Natural killer cell (primary cell): Measurements from ENCODE around the gene VWA1. TPM values are rescaled to one million over a fixed set of nuclear protein-coding genes. Genes with fewer than 3 reads are reported as not detected.
"Not testable (repeated sequence)": the region's sequence is repeated elsewhere in the genome, so short reads cannot be mapped to it uniquely, and the experiment has no call there.

Experiments
- ATAC-seq, 3 donors: fragments of 150-1000 bp in 2 of 3; fragments of 200-7000 bp in 1 of 3; cut with Tn5 transposase; 1 replicate in 1 of 3; 2 replicates in 2 of 3; pipeline ENCODE4 v1.10.0; 2021; ENCODE audit warnings: mild to moderate bottlenecking in 2 of 3, moderate library complexity in 2 of 3
- DNase-seq, 2 donors: peaks; one replicate each; pipeline versions ENCODE4 v3.0.0 to v3.0.0-alpha.2; 2013 to 2021; ENCODE audit warnings: mixed read lengths in 1 of 2
- H3K27ac ChIP-seq: one replicate; pipeline ENCODE4 v1.5.1; 2013; ENCODE audit warnings: mild to moderate bottlenecking, low read length
- H3K27me3 ChIP-seq: one replicate; pipeline ENCODE4 v1.6.1; 2013; ENCODE audit warnings: low read length; ENCODE audit not compliant: control insufficient read depth, insufficient read depth
- H3K36me3 ChIP-seq: one replicate; pipeline ENCODE4 v1.6.1; 2013; ENCODE audit warnings: low read length; ENCODE audit not compliant: control insufficient read depth, insufficient read depth
- H3K4me1 ChIP-seq: one replicate; pipeline ENCODE4 v1.6.1; 2013; ENCODE audit warnings: low read length; ENCODE audit not compliant: control insufficient read depth, insufficient read depth
- H3K4me3 ChIP-seq: one replicate; pipeline ENCODE4 v1.5.1; 2013; ENCODE audit warnings: low read length
- H3K9me3 ChIP-seq: one replicate; pipeline ENCODE4 v1.6.1; 2013; ENCODE audit warnings: low read length; ENCODE audit not compliant: control insufficient read depth, insufficient read depth
- H3K27ac Mint-ChIP-seq, 2 donors: one replicate each; pipeline ENCODE4 v1.8.0; 2022; ENCODE audit warnings: mild to moderate bottlenecking in 2 of 2, mixed read lengths in 2 of 2, moderate library complexity in 1 of 2
- H3K27me3 Mint-ChIP-seq, 2 donors: one replicate each; pipeline ENCODE4 v1.8.0; 2022; ENCODE audit warnings: low read depth in 2 of 2, mixed read lengths in 2 of 2
- H3K36me3 Mint-ChIP-seq: one replicate; pipeline ENCODE4 v1.8.0; 2022; ENCODE audit warnings: mixed read lengths
- H3K4me1 Mint-ChIP-seq, 2 donors: one replicate each; pipeline ENCODE4 v1.8.0; 2022; ENCODE audit warnings: mixed read lengths in 2 of 2
- H3K4me3 Mint-ChIP-seq: one replicate; pipeline ENCODE4 v1.8.0; 2022; ENCODE audit warnings: mild to moderate bottlenecking, moderate library complexity, mixed read lengths
- H3K9me3 Mint-ChIP-seq, 2 donors: one replicate each; pipeline ENCODE4 v1.8.0; 2022; ENCODE audit warnings: mixed read lengths in 2 of 2
- CTCF ChIP-seq: fragments of 200-600 bp; IDR thresholded peaks from one replicate; pipeline ENCODE4 v1.8.0; 2022; ENCODE audit warnings: antibody characterized with exemption
- WGBS: methylation state at CpG from one replicate; pipeline ENCODE4 v1.1.7; 2013; ENCODE audit warnings: missing lambda C conversion rate; ENCODE audit not compliant: insufficient coverage; 5-methylcytosine and 5-hydroxymethylcytosine counted together
- intact Hi-C: fragments of 100-400 bp; cut with micrococcal nuclease; formaldehyde crosslinking; loops from one replicate; pipeline ENCODE4 v1.14.2; 2022
- total RNA-seq, 4 donors: library from RNA; stranded (reverse); fragments of 120-200 nt in 1 of 4; gene quantifications; one replicate each; pipeline versions ENCODE4 v1.2.3 to v1.2.4, GENCODE V29; 2013 to 2022

VWA1 gene
- total RNA-seq, 3 donors from 2014 or later (not counting 1 experiment from before 2014, with no cell fraction given), result not detected

DNA sequence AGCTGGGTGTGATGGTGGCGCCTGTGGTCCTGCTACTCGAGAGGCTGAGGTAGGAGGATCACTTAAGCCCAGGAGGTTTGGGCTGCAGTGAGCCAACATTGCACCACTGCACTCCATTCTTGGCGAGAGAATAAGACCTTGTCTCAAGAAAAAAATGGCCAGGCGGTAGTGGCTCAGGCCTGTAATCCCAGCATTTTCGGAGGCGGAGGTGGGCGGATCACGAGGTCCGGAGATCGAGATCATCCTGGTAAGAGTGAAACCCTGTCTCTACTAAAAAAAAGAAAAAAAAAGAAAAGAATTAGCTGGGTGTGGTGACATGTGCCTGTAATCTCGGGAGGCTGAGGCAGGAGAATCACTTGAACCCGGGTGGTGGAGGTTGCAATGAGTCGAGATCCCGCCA lies 47.4 kb downstream of the VWA1 start:
- no peaks in the 10 kb centered on the region for H3K27me3 Mint-ChIP-seq
- H3K4me3 Mint-ChIP-seq, result no peak overlapping the region
- no peaks in the 10 kb centered on the region for H3K36me3 Mint-ChIP-seq
- no peaks in the 10 kb centered on the region for H3K9me3 ChIP-seq
- no peak for ATAC-seq
- H3K4me3 ChIP-seq, result no peak overlapping the region
- H3K27me3 ChIP-seq, result no peaks in the 10 kb centered on the region
- WGBS, result 99% methylated on average over 13 of the region's 14 CpGs
- H3K27ac ChIP-seq, result no peak overlapping the region
- no peak for DNase-seq
- peaks cover 0 to 6% of the 10 kb centered on the region in 2 donors for H3K4me1 Mint-ChIP-seq
- intact Hi-C loops, result no loop called here
- peaks cover 24% of the 10 kb centered on the region for H3K36me3 ChIP-seq
- H3K4me1 ChIP-seq, result no peaks in the 10 kb centered on the region
- H3K9me3 Mint-ChIP-seq, result no peaks in the 10 kb centered on the region
- TF ChIP-seq CTCF, result no peak
- no peak overlapping the region for H3K27ac Mint-ChIP-seq

DNA sequence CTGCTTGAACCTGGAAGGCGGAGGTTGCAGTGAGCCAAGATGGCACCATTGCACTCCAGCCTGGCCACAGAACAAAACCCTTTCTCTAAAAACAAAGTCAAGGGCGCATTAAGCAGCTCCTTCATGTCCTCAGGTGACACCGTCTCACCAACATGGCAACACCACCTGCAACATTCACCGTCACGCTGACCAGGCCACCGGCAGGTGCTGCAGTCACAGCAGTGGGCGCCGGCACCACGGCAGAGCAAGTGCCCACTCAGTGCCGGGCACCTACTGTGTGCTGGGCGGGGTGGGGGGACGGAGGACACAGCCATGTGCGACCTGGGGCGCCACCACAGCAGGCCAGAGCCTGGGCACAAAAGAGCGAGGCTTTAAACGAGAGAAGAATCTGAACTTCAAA lies 48.2 kb downstream of the VWA1 start:
- H3K9me3 ChIP-seq, result no peaks in the 10 kb centered on the region
- no peak overlapping the region for H3K27ac Mint-ChIP-seq
- 94% methylated on average over 16 of the region's 16 CpGs for WGBS
- H3K4me3 ChIP-seq, result no peak overlapping the region
- no peak for TF ChIP-seq CTCF
- no peak overlapping the region for H3K27ac ChIP-seq
- no peak for DNase-seq
- no peaks in the 10 kb centered on the region for H3K27me3 ChIP-seq
- ATAC-seq, result no peak
- H3K4me3 Mint-ChIP-seq, result no peak overlapping the region
- intact Hi-C loops, result no loop called here
- peaks cover 0 to 6% of the 10 kb centered on the region in 2 donors for H3K4me1 Mint-ChIP-seq
- H3K4me1 ChIP-seq, result no peaks in the 10 kb centered on the region
- H3K27me3 Mint-ChIP-seq, result no peaks in the 10 kb centered on the region
- peaks cover 22% of the 10 kb centered on the region for H3K36me3 ChIP-seq
- no peaks in the 10 kb centered on the region for H3K9me3 Mint-ChIP-seq
- no peaks in the 10 kb centered on the region for H3K36me3 Mint-ChIP-seq

GRCh38 chr1:1484976-1485750 lies 49.7 kb downstream of the VWA1 start:
- H3K27ac Mint-ChIP-seq, H3K4me3 ChIP-seq, intact Hi-C loops, H3K27me3 Mint-ChIP-seq, H3K4me1 Mint-ChIP-seq, H3K36me3 Mint-ChIP-seq, H3K27ac ChIP-seq, ATAC-seq, H3K9me3 ChIP-seq, H3K4me3 Mint-ChIP-seq, H3K9me3 Mint-ChIP-seq, DNase-seq, H3K4me1 ChIP-seq, H3K27me3 ChIP-seq: not testable (repeated sequence)
- WGBS, result 97% methylated on average over 35 of the region's 46 CpGs
- peaks cover 21% of the 10 kb centered on the region for H3K36me3 ChIP-seq

DNA sequence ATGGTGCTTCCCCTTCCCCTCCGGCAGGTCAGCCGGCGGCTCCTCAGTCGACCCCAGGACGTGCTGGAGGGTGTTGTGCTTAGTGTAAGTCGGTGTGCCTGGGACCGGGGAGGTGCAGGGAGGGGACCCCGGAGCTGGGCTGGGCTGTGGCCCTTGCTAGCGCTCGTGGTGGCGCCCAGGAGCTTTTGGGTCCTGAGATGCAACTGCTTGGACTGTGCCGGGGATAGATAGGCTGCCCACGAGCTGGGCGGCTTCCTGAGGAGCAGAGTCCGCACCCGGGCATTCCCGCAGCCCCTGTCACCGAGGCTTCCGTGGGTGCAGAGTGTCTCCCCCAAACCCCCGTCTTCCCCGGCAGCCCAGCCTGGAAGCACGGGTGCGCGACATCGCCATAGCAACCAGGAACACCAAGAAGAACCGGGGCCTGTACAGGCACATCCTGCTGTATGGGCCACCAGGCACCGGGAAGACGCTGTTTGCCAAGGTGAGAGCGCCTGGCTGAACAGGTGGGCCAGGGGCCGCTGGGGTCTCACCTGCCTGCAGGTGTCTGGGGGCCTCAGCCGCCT lies 50.3 kb downstream of the VWA1 start:
- H3K27me3 ChIP-seq, H3K27ac Mint-ChIP-seq, H3K9me3 ChIP-seq, intact Hi-C loops, H3K36me3 Mint-ChIP-seq, H3K4me1 Mint-ChIP-seq, H3K4me3 ChIP-seq, ATAC-seq, H3K27me3 Mint-ChIP-seq, H3K4me3 Mint-ChIP-seq, H3K4me1 ChIP-seq, DNase-seq, H3K27ac ChIP-seq, H3K9me3 Mint-ChIP-seq: not testable (repeated sequence)
- H3K36me3 ChIP-seq, result peaks cover 25% of the 10 kb centered on the region
- WGBS, result 98% methylated on average over 26 of the region's 31 CpGs
